ENCODE data around the gene KLHL26. TPM values are rescaled to one million over a fixed set of nuclear protein-coding genes. Genes with fewer than 3 reads are reported as not detected.

KLHL26 gene
- total and polyA plus RNA-seq, 2 of the 13 experiments (the other 11 are each of a cell fraction or from before 2014, with no cell fraction given) = 1.5 to 1.7 TPM

- H2AFZ ChIP-seq (ENCODE audit: low read length) = no peak overlapping the region
- 83% methylated on average over 2 of the region's 7 CpGs for WGBS (ENCODE audit: low lambda C conversion rate)
- no peaks in the 10 kb centered on the region for H3K9me3 ChIP-seq (ENCODE audit: low read length)
- ChIA-PET POLR2A (interaction anchor here (0.6 kb wide), 1 partner anchor 44 kb away, joined by 3 read pairs; no protein-coding TSS in a partner anchor), CTCF (ENCODE audit: low intra/inter-chr PET ratio, low total read pairs) (no interaction called here)
- H3K4me2 ChIP-seq (ENCODE audit: low read depth, low read length) = no peak overlapping the region
- ATAC-seq (no peak), FAIRE-seq (no peak), DNase-seq (ENCODE audit: low spot score) (no peak)
- no peaks in the 10 kb centered on the region for H3K4me1 ChIP-seq (ENCODE audit: insufficient read depth, low read length)
- no peak overlapping the region for H3K27ac ChIP-seq (ENCODE audit: extremely low read length, insufficient read depth, low read length)
- TF ChIP-seq ZNF280D (CRISPR knock-in tag; IDR thresholded peaks at IDR 0.05) (no peak), ZNF296 (CRISPR knock-in tag; conservative IDR thresholded peaks at IDR 0.05) (no peak), TP53 (CRISPR knock-in tag; conservative IDR thresholded peaks at IDR 0.05) (no peak), NFIC (IDR thresholded peaks at IDR 0.05; ENCODE audit: low read length) (no peak), PRDM15 (CRISPR knock-in tag; IDR thresholded peaks at IDR 0.05) (no peak), POLR2AphosphoS5 (IDR thresholded peaks at IDR 0.05; ENCODE audit: low read depth, low read length) (no peak), CEBPZ (IDR thresholded peaks at IDR 0.05; ENCODE audit: low read length) (no peak), ZSCAN31 (CRISPR knock-in tag; IDR thresholded peaks at IDR 0.05; ENCODE audit: low read depth) (no peak), WIZ (CRISPR knock-in tag; IDR thresholded peaks at IDR 0.05) (no peak), ZNF773 (CRISPR knock-in tag; IDR thresholded peaks at IDR 0.05; ENCODE audit: borderline replicate concordance) (no peak), KLF16 (CRISPR knock-in tag; IDR thresholded peaks at IDR 0.05) (no peak)
- H3K79me2 ChIP-seq (ENCODE audit: insufficient read depth, low read length) = no peaks in the 10 kb centered on the region
- H4K20me1 ChIP-seq (ENCODE audit: insufficient read depth, low read length) = no peaks in the 10 kb centered on the region
- intact Hi-C loops (cut with micrococcal nuclease; ENCODE audit: unreplicated experiment) (no loop called here), in situ Hi-C loops (cut with HindIII; ENCODE audit: extremely low pct_ligation_motif_present, low pct_unique_long_range_greater_than_20kb) (no loop called here)
- no peak overlapping the region for H3K9ac ChIP-seq (ENCODE audit: insufficient read depth, low read depth, low read length)
- no peaks in the 10 kb centered on the region for H3K27me3 ChIP-seq (ENCODE audit: control insufficient read depth in 1 of 2, insufficient read depth in 2 of 2, low read length in 2 of 2)
- H3K4me3 ChIP-seq (replicated peaks in 1 of 3; ENCODE audit: insufficient read depth in 1 of 3, low read depth in 2 of 3, low read length in 3 of 3) = no peak overlapping the region
- no TSS peak for BruUV-seq (replicated peaks)
- no peaks in the 10 kb centered on the region for H3K36me3 ChIP-seq (replicated peaks in 1 of 2; ENCODE audit: control insufficient read depth in 1 of 2, insufficient read depth in 2 of 2, low read length in 2 of 2)
Measured at GRCh38 chr19:18620902-18621301, 15.9 kb upstream of the KLHL26 start.
